Ectodermal cell (in vitro differentiated cells): ENCODE data around the gene ANAPC2.

Experiments used
- H3K27ac ChIP-seq: 2 replicates; pipeline ENCODE4 v1.7.0; 2013; ENCODE audit warnings: mild to moderate bottlenecking, low read depth, low read length; ENCODE audit not compliant: insufficient read depth, poor library complexity, severe bottlenecking
- H3K27me3 ChIP-seq: 2 replicates; pipeline ENCODE4 v1.7.0; 2013; ENCODE audit warnings: mild to moderate bottlenecking, low read length; ENCODE audit not compliant: insufficient read depth, control insufficient read depth, poor library complexity, severe bottlenecking
- H3K36me3 ChIP-seq: one replicate; pipeline ENCODE4 v1.7.0; 2013; ENCODE audit warnings: low read length; ENCODE audit not compliant: control insufficient read depth, insufficient read depth
- H3K4me1 ChIP-seq: one replicate; pipeline ENCODE4 v1.7.0; 2013; ENCODE audit warnings: low read length; ENCODE audit not compliant: control insufficient read depth, insufficient read depth
- H3K4me3 ChIP-seq: 2 replicates; pipeline ENCODE4 v1.7.0; 2013; ENCODE audit warnings: low read depth, low read length, control low read depth; ENCODE audit not compliant: insufficient read depth
- H3K9me3 ChIP-seq: 2 replicates; pipeline ENCODE4 v1.7.0; 2013; ENCODE audit warnings: mild to moderate bottlenecking, low read length, moderate library complexity; ENCODE audit not compliant: control insufficient read depth
- WGBS, 2 experiments: methylation state at CpG; one replicate each; pipeline ENCODE4 v1.1.7; 2013; ENCODE audit warnings: missing lambda C conversion rate in 2 of 2; 5-methylcytosine and 5-hydroxymethylcytosine counted together

The ANAPC2 gene

GRCh38 chr9:137226338-137227053 lies 38.1 kb upstream of the ANAPC2 start:
- H3K27ac ChIP-seq, result no peak overlapping the region
- no peaks in the 10 kb centered on the region for H3K9me3 ChIP-seq
- H3K4me3 ChIP-seq, result no peak overlapping the region
- H3K4me1 ChIP-seq, result no peaks in the 10 kb centered on the region
- H3K36me3 ChIP-seq, result no peaks in the 10 kb centered on the region
- H3K27me3 ChIP-seq, result peaks cover 16% of the 10 kb centered on the region
- 90 to 92% methylated on average over 18 of the region's 18 CpGs for WGBS, 2 experiments

- no peaks in the 10 kb centered on the region for H3K4me1 ChIP-seq
- H3K27ac ChIP-seq, result no peak overlapping the region
- WGBS, 2 experiments, result 89% methylated on average over 21 of the region's 21 CpGs
Observed at GRCh38 chr9:137225699-137226331, 37.5 kb upstream of the ANAPC2 start.

GRCh38 chr9:137224830-137225694 lies 36.7 kb upstream of the ANAPC2 start, which contains the start of gene CYSRT1:
CYSRT1 (plus strand) TSS chr9:137225174; CDS start chr9:137225622, 448 bp downstream.
- Histone ChIP-seq H3K4me1 (no peaks in the 10 kb centered on the region), H3K4me3 (peak within 1 kb of the TSS; percentile 86), H3K27me3 (peaks cover 22% of the 10 kb centered on the region), H3K27ac (no peak within 1 kb of the TSS), H3K36me3 (no peaks in the 10 kb centered on the region), H3K9me3 (no peaks in the 10 kb centered on the region)
- WGBS, 2 experiments, result 77 to 79% methylated on average over 23 of the region's 23 CpGs

More at GRCh38 chr9:137225699-137226331, 37.5 kb upstream of the ANAPC2 start:
- Histone ChIP-seq H3K9me3 (no peaks in the 10 kb centered on the region), H3K27me3 (peaks cover 19% of the 10 kb centered on the region), H3K4me3 (no peak overlapping the region), H3K36me3 (no peaks in the 10 kb centered on the region)

- Histone ChIP-seq H3K4me1 (no peaks in the 10 kb centered on the region), H3K36me3 (no peaks in the 10 kb centered on the region), H3K4me3 (peak overlapping the region; percentile 86), H3K27ac (no peak overlapping the region), H3K9me3 (no peaks in the 10 kb centered on the region), H3K27me3 (peaks cover 22% of the 10 kb centered on the region)
- WGBS, 2 experiments, result 3% methylated on average over 63 of the region's 63 CpGs
Observed at GRCh38 chr9:137223078-137223970, 35.0 kb upstream of the ANAPC2 start.

GRCh38 chr9:137222190-137223077 lies 34.1 kb upstream of the ANAPC2 start, which contains the start of gene RNF208:
RNF208 (minus strand) TSS chr9:137222240; CDS start chr9:137221212, 1,028 bp downstream.
- H3K36me3 ChIP-seq, result no peaks in the 10 kb centered on the region
- H3K4me3 ChIP-seq, result peak within 1 kb of the TSS; percentile 86
- H3K9me3 ChIP-seq, result no peaks in the 10 kb centered on the region
- WGBS, 2 experiments, result 7 to 8% methylated on average over 88 of the region's 88 CpGs
- peaks cover 22% of the 10 kb centered on the region for H3K27me3 ChIP-seq
- H3K4me1 ChIP-seq, result no peaks in the 10 kb centered on the region
- H3K27ac ChIP-seq, result no peak within 1 kb of the TSS

GRCh38 chr9:137221506-137222111 lies 33.2 kb upstream of the ANAPC2 start:
- Histone ChIP-seq H3K4me3 (peak overlapping the region; percentile 29), H3K27me3 (peaks cover 22% of the 10 kb centered on the region), H3K36me3 (no peaks in the 10 kb centered on the region), H3K27ac (no peak overlapping the region), H3K4me1 (no peaks in the 10 kb centered on the region), H3K9me3 (no peaks in the 10 kb centered on the region)
- 5% methylated on average over 61 of the region's 61 CpGs for WGBS, 2 experiments

GRCh38 chr9:137221095-137221505 lies 32.7 kb upstream of the ANAPC2 start:
- 82 to 85% methylated on average over 13 to 14 of the region's 14 CpGs for WGBS, 2 experiments
- no peaks in the 10 kb centered on the region for H3K4me1 ChIP-seq
- H3K9me3 ChIP-seq, result no peaks in the 10 kb centered on the region
- H3K27me3 ChIP-seq, result peaks cover 22% of the 10 kb centered on the region
- no peak overlapping the region for H3K4me3 ChIP-seq
- no peak overlapping the region for H3K27ac ChIP-seq
- H3K36me3 ChIP-seq, result no peaks in the 10 kb centered on the region

- Histone ChIP-seq H3K4me3 (no peak overlapping the region), H3K4me1 (no peaks in the 10 kb centered on the region), H3K36me3 (peaks cover 1% of the 10 kb centered on the region), H3K27ac (no peak overlapping the region), H3K9me3 (no peaks in the 10 kb centered on the region), H3K27me3 (peaks cover 22% of the 10 kb centered on the region)
- WGBS, 2 experiments, result 93% methylated on average over 52 of the region's 52 CpGs
Observed at GRCh38 chr9:137220317-137221094, 32.1 kb upstream of the ANAPC2 start.
